HG02759 (cell line): Measurements from ENCODE around the gene RAB11A.

Source experiments
- ATAC-seq: cut with Tn5 transposase; IDR thresholded peaks from one replicate; pipeline ENCODE4 v1.9.1; 2021; ENCODE audit warnings: mild to moderate bottlenecking, moderate library complexity; ENCODE audit not compliant: unreplicated experiment

The RAB11A gene

DNA sequence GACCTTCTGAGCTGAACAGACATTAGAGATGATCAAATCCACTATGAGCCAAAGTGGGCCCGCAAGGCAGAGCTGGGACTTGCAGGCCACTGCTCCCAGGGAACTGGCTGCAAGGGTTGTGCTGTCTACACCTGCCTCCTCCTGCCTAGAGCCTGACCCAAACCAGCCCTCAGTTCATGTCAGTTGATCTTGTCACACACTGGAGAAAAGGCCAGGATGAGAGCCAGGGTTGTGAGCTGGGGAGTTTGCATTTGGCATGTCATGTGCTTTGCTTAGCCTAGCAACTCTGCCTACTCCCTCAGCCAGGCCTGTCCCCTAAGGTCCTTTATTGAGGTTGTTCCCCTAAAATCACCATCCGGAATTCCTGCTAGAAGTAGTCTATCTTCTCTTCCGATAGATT is 67.8 kb downstream of the RAB11A start:
- ATAC-seq: no peak

DNA sequence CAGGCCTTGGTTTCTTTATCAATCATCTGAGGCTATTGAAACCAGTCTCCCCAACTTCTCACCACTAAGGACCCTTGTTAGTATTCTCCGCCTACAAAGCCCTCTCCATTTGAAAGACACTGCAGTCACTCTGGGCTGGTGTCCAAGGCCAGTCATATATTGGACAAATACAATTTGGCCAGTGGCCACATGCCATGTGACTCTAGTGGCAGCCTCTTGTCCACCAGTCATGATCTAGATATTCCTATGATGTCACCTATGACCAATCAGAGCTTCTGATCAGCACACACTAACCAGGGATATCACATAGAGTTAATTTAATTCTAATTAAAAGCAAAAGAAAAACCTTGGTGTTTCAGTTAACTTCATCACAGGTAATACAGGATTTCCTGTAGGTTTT is 68.2 kb downstream of the RAB11A start:
- ATAC-seq: no peak

DNA sequence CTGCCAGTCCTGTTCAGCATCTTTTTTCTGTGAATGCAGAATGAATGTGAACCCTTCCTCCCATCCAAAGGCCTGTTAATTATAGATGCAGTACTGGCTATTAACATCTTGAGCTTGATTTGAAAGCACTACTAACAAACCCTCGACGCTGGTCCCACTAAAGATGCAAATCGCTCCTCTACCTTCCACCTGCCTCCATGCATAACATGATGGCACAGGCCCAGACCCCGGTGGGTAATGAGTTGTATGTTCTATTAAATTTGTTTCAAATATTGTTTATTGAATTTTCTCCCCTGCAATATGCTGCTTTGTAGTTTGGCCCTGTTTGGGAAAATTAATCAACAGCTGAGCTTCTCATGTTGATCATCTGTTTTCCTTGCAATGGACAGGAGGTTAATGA is 69.3 kb downstream of the RAB11A start:
- ATAC-seq: no peak

DNA sequence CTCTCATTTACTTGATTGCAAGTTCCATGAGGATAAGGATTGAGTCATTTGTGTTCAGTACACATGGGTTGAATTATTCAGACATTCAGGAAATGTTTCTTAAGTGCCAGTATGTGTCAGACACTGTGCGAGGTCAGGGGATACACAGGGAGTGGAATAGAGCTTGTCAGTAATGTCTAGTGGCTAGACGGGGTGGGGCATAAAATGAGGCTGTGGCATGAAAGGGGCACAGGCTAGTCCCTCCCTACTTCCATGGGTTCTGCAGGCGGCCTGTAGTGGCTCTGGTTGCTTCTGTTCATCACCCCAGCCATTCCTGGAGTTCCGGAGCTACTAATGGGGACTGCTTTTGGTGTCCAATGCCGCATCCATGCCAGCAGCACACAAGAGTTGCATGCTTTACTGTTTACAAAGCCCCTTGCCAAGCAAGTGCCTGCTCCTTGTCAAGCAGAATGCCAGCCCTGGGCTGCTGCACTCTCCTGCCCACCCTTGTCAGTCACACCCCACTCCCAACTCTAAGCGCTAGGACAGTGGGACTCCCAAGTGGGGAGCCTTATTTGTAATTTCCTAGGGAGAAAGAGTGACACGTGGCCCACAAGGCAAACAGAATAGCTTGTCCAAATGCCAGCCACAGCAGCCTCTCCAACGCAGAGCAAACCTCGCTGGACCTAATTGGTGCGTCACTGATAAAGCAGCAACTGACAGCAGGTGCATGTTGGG is 70.8 kb downstream of the RAB11A start:
- ATAC-seq: no peak

DNA sequence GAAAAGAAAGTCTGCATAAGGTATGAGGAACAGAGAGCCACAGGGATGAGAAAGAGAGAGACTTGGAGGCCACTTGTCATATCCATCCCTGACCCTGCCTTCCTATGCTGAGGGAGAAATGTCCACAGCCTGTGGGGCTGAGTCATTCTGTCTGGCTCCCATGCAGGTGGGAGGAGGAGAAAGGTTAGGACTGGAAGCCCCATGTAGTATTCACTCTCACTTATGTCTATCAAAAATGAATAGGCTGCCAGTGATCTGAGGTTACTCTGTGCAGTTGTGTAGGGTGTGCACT is 71.3 kb downstream of the RAB11A start:
- ATAC-seq: no peak
